Raji (cell line): ENCODE results near the gene CTXN1.

Experiments used
- POLR2A ChIP-seq: IDR thresholded peaks from 2 replicates; pipeline ENCODE4 v1.6.1; 2011; ENCODE audit warnings: low read depth, low read length, control low read depth; ENCODE audit not compliant: insufficient read depth

Gene CTXN1

GRCh38 chr19:7922836-7923195, 3.1 kb downstream of the CTXN1 start:
- TF ChIP-seq POLR2A: no peak

DNA sequence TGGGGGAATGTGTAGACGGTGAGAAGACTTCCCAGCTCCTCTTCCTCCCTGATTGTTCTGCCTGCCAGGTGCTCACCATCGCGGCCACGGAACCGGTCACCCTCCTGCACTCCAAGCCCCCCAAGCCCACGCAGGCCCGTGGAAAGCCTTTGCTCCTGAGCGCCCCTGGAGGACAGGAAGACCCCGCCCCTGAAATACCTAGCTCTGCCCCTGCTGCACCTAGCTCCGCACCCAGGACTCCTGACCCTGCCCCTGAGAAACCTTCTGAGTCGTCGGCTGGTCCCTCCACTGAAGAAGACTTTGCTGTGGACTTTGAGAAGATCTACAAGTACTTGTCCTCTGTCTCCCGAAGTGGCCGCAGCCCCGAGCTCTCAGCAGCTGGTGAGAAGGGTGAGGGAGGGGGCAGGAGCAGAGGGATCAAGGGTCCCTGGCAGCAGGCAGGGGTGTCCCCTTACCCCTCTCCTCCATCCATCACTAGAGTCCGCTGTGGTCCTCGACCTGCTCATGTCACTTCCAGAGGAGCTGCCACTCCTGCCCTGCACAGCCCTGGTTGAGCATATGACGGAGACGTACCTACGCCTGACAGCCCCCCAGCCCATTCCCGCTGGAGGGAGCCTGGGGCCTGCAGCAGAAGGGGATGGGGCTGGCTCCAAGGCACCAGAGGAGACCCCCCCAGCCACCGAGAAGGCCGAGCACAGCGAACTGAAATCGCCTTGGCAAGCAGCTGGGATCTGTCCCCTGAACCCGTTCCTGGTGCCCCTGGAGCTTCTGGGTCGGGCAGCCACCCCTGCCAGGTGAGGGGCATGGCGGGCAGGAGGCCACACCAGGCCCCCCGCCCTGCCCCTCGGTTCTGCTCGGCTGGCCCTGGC, 3.7 kb downstream of the CTXN1 start:
- TF ChIP-seq POLR2A: no peak

- no peak for TF ChIP-seq POLR2A
These were observed 4.5 kb downstream of the CTXN1 start for GRCh38 chr19:7921302-7921966.

DNA sequence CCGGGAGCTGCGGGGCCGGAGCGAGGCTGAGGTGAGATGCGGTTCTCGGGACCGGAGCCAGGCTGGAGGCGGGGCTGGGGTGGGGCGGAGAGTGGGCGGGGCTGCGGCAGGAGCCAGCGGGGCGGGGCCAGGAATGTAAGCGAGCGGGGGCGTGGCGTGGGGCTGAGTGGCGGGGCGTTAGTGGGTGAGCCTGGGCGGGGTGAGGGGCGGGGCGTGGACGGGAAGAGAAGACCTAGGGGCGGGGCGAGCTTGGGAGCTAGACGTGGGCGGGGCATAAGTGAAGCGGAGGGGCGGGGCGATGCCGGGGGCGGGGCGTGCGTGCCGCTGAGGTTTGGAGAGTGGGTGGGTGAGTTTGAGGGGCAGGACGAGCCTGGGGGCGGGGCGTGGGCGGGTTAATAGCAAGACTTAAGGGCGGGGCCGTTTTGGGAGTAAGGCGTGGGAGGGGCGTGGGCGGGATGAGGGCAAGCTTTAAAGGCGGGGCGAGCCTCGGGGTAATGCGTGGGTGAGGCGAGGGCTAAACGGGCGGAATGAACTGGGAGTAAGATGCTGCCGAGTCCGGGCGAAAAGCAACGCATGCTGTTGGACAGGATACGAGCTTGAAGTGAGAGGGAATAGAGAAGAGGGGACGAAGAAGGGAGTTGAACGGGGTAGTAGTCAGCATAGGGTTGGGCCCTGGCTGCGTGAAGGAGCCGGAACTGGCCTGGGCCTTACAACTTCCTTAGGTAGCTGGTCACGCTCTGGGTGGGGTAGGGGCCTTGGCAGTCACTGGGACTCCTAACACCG, 5.2 kb downstream of the CTXN1 start:
- TF ChIP-seq POLR2A: peak; percentile 51; the same call in 1 of the 2 replicates

GRCh38 chr19:7919610-7920518, 6.1 kb downstream of the CTXN1 start, which contains the start of gene SNAPC2:
TSS of gene SNAPC2 (plus strand) at chr19:7920338. CDS start at chr19:7920367, 29 bp downstream.
- TF ChIP-seq POLR2A: peak; percentile 83

DNA sequence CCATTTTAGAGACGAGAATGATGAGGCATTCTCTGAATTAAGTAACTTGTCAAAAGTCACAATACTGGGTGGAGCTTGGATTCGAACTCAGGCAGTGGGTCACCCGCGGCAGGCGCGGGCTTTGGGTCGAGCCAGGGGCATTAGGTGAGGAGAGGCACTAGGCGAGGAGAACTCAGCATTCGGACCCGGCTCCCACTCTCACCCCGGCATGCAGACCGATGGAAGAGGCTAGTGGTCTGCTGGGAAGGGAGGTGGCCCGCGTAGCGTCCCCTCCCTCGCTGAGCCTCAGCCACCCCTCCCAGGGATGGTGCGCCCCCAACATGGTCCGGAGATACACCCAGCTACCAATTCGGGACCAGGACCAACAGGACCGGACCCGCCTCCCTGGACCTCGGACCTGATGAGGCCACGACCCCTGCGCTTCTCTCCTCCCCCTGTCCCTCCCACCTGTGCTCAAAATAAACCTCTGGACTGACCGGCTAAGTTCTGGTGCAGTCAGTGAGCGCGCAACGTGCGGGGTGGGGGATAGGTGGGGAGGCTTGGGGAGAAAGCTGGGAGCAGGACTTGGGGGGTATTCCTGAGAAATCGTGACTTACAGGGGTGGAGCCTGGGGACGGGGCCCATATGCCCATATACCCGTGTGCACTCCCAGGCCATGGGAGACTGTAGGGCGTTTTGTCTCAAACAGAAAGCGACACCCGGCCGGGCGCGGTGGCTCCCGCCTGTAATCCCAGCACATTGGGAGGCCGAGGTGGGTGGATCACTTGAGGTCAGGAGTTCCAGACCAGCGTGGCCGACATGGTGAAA, 7.1 kb downstream of the CTXN1 start:
- TF ChIP-seq POLR2A: no peak

- no peak for TF ChIP-seq POLR2A
These were observed 8.5 kb downstream of the CTXN1 start for GRCh38 chr19:7917267-7918061.

- TF ChIP-seq POLR2A: no peak
These were observed 9.0 kb downstream of the CTXN1 start for GRCh38 chr19:7916955-7917266.

DNA sequence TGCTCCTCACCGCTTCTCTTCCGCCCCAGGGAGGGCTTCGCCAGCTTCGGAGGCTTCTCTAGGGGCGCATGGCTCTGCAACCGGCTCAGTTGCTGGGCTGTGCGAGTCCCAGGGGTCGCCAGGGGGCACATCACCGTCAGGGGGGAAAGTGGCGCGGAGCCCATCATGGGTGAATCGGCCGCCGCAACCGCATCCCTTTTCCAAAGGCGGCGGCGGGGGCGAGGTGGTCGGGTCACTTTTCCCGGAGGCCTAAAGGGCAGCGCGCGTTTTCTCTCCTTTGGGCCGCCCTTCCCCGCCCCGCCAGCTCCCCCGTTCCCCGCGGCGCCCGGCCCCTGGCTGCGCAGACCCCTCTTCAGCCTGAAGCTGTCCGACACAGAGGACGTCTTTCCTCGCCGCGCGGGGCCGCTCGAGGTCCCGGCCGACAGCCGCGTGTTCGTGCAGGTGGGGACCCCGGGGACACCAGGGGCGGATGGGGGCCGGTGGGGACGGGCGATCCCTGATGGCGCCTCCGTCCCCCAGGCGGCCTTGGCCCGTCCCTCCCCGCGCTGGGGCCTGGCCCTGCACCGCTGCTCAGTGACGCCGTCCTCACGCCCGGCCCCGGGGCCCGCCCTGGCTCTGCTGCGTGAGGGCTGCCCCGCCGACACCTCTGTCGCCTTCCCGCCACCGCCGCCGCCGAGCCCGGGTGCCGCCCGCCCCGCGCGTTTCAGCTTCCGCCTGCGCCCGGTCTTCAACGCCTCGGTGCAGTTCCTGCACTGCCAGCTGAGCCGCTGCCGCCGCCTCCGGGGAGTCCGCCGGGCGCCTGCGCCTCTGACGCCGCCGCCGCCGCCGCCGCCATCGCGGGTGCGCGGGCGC, 9.6 kb downstream of the CTXN1 start:
- TF ChIP-seq POLR2A: no peak

DNA sequence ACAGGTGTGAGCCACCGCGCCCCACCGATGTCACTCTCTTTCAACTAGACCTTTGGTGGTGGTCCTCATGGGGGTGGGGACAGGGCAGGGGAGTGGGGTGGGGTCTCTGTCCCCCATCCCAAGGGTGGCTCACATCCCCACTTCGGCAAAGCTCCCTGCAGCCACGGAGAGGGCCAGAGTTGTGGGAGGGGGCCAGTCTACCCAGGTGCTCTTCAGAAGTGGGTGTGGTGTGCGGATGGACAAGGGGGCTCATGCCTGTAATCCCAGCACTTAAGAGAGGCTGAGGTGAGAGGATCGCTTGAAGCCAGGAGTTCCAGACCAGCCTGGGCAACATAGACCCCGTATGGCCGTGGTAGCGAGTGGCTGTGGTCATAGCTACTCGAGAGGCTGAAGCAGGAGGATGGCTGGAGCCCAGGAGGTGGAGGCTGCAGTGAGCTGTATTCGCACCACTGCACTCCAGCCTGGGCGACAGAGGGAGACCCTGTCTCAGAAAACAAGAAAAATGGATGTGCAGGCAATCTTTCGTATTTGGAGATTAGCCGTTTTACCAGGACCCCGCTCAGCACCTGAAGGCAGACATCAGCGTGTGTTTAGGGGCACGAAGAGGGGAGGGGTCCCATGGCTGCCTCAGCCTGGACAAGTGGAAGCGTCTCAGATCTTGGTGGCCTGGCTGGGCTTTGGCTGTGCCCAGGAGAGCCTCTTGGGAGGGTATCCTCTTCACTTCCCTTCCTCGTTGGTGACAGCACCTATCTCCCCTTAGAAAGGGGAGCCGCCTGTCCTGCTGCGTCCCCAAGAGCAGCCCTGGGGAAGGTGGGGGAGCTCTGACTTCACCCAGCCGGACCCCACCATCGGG, 10.5 kb downstream of the CTXN1 start:
- TF ChIP-seq POLR2A: no peak

DNA sequence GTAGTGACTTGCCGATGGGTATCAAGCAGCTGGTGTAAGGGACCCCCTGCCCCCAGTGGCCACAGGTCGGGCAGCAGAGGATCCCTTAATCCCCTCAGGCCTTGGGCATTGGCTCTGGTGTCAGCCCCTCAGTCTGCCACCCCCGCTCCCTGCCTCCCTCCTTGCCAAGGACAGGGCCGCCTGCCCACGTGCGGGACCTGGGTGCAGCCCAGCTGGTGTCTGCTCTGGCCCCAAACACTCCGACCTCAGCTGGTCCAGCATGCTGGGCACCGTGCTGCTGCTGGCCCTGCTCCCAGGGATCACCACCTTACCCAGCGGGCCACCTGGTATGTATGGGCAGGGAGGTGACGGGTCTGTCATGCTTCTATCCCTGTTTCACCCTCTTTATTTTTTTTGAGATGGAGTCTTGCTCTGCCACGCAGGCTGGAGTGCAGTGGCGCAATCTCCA, 11.3 kb downstream of the CTXN1 start, which contains the start of gene TGFBR3L:
TSS of gene TGFBR3L (plus strand) at position 233 of the 448 bp plus-strand sequence.
- TF ChIP-seq POLR2A: 0 out of 2 replicates have a peak, but pooled peaks have one; percentile 27
